Rectal smooth muscle tissue (tissue), 1 donor: ENCODE data around the gene CMAS.
"Not testable (repeated sequence)": the region's sequence is repeated elsewhere in the genome, so short reads cannot be mapped to it uniquely, and the experiment has no call there.

ENCODE experiments used
- H3K27ac ChIP-seq: one replicate; pipeline ENCODE4 v1.7.0; 2013; ENCODE audit warnings: low read depth, low read length, inconsistent platforms
- H3K27me3 ChIP-seq: one replicate; pipeline ENCODE4 v1.7.0; 2013; ENCODE audit warnings: low read length; ENCODE audit not compliant: control insufficient read depth, insufficient read depth
- H3K36me3 ChIP-seq: one replicate; pipeline ENCODE4 v1.7.0; 2013; ENCODE audit warnings: low read length; ENCODE audit not compliant: control insufficient read depth, insufficient read depth
- H3K4me1 ChIP-seq: one replicate; pipeline ENCODE4 v1.7.0; 2013; ENCODE audit warnings: low read length; ENCODE audit not compliant: control insufficient read depth, insufficient read depth
- H3K4me3 ChIP-seq: one replicate; pipeline ENCODE4 v1.7.0; 2013; ENCODE audit warnings: low read length
- H3K9ac ChIP-seq: one replicate; pipeline ENCODE4 v1.7.0; 2013; ENCODE audit warnings: low read length

CMAS gene

DNA sequence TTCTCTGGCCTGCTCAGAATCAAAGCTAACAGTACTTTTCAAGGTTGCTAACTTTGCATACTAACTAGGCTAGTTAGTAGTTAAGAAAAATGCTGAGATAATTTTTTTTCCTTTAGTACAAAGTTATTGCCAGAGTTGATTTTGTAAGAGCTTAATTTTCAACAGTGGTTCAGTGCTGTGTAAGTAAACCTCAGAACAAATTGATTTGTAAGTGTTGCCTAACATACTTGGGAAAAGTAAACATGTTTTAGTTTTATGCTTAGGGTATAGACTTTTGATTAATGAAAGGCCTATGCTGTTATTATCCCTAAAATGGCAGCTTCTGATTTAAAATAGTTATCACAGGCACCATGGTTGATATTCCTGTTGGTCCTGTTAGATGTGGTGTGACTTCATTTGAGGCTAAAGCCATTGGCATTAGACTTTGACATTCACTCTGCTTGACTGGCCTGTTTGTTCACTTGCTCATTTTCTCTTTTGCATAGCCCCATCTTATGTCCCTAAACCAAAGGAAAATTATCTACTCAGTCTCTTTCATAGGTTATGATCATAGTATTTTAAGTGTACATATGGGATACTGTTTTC is 5.2 kb downstream of the CMAS start:
- Histone ChIP-seq H3K36me3 (no peaks in the 10 kb centered on the region), H3K27me3 (no peaks in the 10 kb centered on the region), H3K9ac (no peak overlapping the region), H3K27ac (no peak overlapping the region), H3K4me3 (no peak overlapping the region), H3K4me1 (no peaks in the 10 kb centered on the region)

DNA sequence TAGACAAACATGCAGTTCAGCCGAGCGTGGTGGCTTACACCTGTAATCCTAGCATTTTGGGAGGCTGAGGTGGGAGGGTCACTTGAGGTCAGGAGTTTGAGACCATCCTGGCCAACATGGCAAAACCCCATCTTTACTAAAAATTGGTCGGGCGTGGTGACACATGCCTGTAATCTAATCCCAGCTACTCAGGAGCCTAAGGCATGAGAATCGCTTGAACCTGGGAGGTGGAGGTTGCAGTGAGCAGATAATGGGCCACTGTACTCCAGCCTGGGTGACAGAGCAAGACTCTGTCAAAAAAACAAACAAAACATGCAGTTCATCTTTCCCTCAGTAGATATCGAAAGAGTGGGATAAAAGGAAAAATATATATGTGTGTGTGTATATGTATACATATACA is 7.0 kb downstream of the CMAS start:
- not testable (repeated sequence) for H3K9ac ChIP-seq, H3K27ac ChIP-seq, H3K27me3 ChIP-seq, H3K36me3 ChIP-seq, H3K4me3 ChIP-seq, H3K4me1 ChIP-seq

DNA sequence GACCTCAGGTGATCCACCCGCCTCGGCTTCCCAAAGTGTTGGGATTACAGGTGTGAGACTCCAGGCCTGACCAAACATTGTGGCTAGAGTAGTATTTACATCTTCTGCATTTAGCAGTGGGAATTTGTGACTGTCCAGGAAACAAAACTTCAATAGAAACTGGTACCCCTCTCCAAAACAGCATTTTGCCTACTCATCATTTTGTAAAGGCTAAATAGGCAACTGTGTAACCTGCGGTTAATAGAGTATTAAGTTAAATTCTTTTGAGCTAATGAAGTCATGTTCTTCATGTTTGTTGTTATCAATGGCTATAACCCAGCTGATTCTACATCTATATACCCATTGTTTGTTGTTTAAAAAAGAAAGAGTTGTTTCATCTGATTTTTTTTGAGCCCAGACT is 8.1 kb downstream of the CMAS start:
- H3K9ac ChIP-seq: no peak overlapping the region
- no peak overlapping the region for H3K4me3 ChIP-seq
- H3K27me3 ChIP-seq: no peaks in the 10 kb centered on the region
- H3K36me3 ChIP-seq: no peaks in the 10 kb centered on the region
- no peak overlapping the region for H3K27ac ChIP-seq
- H3K4me1 ChIP-seq: no peaks in the 10 kb centered on the region

DNA sequence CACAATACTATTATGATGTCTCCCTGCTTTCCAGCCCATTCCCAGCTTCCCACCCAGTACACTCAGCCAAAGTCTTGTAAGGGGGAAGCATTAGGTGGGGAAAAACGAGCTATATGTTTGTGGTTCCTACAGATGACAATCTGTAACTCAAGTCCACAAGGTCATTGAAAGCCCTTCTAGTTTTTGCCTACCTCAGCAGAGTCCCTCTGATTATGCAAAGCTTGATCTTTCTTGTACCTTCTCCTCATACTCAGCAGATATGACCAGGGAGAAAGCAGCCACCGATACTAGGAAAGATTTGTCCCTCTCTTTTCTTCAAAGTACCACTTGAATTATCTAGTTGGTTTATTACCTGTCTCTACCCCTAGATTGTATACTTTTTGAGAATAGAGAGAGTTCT is 10.6 kb downstream of the CMAS start:
- no peaks in the 10 kb centered on the region for H3K36me3 ChIP-seq
- no peak overlapping the region for H3K9ac ChIP-seq
- H3K4me1 ChIP-seq: no peaks in the 10 kb centered on the region
- H3K27ac ChIP-seq: no peak overlapping the region
- no peaks in the 10 kb centered on the region for H3K27me3 ChIP-seq
- no peak overlapping the region for H3K4me3 ChIP-seq

DNA sequence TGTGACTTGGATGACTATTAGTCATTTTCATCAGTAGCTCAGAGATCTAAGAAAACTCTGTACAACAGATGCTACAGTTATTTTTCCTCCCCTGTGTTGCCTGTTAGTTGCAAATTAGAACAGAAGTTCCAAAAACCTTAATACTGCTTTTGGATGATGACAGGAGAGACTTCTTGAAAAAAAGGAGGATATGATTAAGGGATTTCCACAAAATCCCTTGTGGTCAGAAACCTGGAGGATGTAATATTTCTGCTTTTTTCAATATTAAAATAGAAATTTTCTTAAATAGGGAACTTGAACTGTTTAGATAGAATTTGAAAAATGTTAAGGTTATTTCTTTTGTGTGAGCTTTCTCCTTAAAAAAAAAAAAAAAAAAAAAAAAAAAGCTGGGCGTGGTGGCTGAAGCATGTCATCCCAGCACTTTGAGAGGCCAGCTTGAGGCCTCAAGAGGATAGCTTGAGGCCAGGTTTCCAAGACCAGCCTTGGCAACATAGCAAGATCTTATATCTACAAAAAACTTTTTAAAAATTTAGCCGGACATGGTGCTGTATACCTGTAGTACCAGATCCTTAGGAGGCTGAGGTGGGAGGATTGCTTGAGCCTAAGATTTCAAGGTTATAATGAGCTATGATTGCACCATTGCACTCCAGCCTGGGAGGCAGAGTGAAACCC is 14.1 kb downstream of the CMAS start:
- Histone ChIP-seq H3K4me3 (no peak overlapping the region), H3K4me1 (no peaks in the 10 kb centered on the region), H3K27me3 (no peaks in the 10 kb centered on the region), H3K9ac (no peak overlapping the region), H3K36me3 (no peaks in the 10 kb centered on the region), H3K27ac (no peak overlapping the region)

DNA sequence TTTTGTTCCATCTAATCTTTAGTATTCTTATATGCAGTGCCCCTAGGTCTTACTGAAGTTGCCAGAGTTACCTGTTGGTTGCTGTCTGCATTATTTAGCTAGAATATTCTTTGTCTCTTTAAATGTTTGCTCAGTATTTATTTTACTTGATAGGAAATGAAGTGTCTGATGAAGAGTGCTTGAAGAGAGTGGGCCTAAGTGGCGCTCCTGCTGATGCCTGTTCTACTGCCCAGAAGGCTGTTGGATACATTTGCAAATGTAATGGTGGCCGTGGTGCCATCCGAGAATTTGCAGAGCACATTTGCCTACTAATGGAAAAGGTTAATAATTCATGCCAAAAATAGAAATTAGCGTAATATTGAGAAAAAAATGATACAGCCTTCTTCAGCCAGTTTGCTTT is 18.9 kb downstream of the CMAS start:
- H3K9ac ChIP-seq: no peak overlapping the region
- H3K27ac ChIP-seq: no peak overlapping the region
- H3K27me3 ChIP-seq: no peaks in the 10 kb centered on the region
- H3K36me3 ChIP-seq: peaks cover 4% of the 10 kb centered on the region
- no peaks in the 10 kb centered on the region for H3K4me1 ChIP-seq
- H3K4me3 ChIP-seq: no peak overlapping the region

DNA sequence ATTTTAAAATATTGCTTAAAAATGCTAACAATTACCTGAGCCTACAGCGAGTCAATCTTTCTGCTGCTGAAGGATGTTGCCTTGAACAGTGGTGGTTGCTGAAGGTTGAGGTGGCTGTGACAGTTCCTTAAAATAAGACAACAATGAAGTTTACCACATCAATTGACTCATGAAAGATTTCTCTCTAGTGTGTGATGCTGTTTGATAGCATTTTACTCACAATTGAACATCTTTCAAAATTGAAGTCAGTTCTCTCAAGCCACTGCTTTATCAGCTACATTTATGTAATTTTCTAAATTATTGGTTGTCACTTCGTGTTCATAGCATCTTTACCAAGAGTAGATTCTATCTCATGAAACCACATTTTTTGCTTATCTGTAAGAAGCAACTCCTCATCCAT is 20.3 kb downstream of the CMAS start:
- Histone ChIP-seq H3K27me3 (no peaks in the 10 kb centered on the region), H3K36me3 (peaks cover 4% of the 10 kb centered on the region), H3K4me3 (no peak overlapping the region), H3K4me1 (no peaks in the 10 kb centered on the region), H3K9ac (no peak overlapping the region), H3K27ac (no peak overlapping the region)

DNA sequence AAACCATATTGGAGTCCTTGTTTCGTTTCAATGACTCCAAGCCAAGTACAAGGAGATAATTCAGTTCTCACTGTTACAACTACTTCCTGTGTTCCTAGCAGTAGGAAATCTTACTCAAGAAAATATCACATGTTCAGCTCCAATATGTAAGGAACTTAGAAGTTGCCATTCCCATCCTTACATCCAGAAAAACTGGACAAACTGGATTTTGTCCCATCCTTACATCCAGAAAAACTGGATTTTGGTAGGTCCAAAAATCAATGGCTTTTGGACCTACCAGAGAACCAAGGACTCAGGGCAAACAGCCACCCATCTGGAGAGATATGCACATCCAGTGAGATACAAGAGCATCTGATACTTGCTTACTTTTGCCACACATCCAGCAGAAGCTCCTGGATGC is 23.8 kb downstream of the CMAS start:
- H3K4me1 ChIP-seq: no peaks in the 10 kb centered on the region
- H3K36me3 ChIP-seq: peaks cover 4% of the 10 kb centered on the region
- H3K9ac ChIP-seq: no peak overlapping the region
- no peaks in the 10 kb centered on the region for H3K27me3 ChIP-seq
- no peak overlapping the region for H3K4me3 ChIP-seq
- no peak overlapping the region for H3K27ac ChIP-seq

DNA sequence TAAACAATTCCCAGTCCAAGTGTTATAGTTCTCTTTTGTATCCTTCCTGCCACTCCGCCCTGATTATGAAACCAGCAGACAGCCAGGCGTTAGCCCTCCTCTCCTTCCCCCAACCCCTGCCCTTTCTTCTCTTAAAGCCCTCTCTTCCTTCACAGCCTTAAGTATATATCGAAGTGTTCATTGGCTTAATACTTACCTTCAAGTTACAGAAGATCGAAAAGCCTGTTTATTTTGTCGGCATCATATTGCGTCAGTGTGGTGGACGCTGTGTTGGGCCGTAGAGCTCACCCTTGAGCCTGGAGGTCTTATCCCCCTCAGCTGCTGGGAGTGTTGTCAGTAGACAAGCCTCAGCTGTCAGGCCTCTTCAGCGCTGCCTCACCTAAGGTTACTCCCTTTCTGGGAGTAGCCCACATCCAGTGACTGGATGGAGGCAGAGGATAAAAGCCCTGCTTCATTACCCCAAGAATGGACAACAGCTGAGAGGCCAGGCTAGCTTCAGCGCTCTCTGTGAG is 36.2 kb downstream of the CMAS start:
- no peak overlapping the region for H3K9ac ChIP-seq
- no peaks in the 10 kb centered on the region for H3K27me3 ChIP-seq
- no peak overlapping the region for H3K27ac ChIP-seq
- no peaks in the 10 kb centered on the region for H3K4me1 ChIP-seq
- H3K4me3 ChIP-seq: no peak overlapping the region
- no peaks in the 10 kb centered on the region for H3K36me3 ChIP-seq

DNA sequence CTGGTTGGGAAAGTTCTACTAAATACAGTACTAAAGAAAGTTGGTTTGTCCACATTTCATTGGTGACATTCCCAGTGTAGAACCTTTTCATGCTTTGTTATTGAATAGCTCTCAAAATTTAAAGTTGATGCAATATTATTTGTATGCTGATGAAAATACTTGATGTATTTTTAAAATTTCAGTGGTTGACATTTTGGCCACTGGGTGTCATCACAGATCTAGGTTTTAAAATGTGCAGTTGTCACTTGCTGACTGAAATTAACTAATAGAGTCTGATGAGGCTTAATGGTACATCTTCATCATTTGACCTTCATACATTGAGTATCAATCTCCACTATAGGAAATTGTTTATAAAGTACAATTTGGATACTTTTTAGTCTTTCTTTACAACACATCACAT is 37.1 kb downstream of the CMAS start:
- no peak overlapping the region for H3K27ac ChIP-seq
- H3K27me3 ChIP-seq: no peaks in the 10 kb centered on the region
- no peaks in the 10 kb centered on the region for H3K36me3 ChIP-seq
- H3K4me3 ChIP-seq: no peak overlapping the region
- no peak overlapping the region for H3K9ac ChIP-seq
- no peaks in the 10 kb centered on the region for H3K4me1 ChIP-seq

DNA sequence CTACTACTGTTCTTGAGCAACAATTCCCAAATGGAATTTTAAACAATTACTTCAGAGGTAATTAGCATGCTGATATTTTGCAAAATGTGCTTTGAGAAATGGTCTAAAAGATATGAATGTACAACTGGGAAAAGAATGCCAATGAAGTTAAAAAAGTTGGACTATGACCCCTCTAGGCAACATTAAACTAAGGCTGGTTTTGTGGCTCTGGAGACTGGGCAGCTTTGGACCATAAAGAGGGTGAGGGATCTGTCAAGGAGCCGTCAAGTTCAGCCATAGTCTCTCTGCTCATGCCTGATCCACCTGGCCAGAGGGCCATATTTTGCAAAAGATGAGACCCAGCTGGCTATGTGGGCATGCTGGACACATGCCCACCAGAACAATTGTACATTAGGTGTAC is 38.8 kb downstream of the CMAS start:
- no peak overlapping the region for H3K27ac ChIP-seq
- no peaks in the 10 kb centered on the region for H3K27me3 ChIP-seq
- no peaks in the 10 kb centered on the region for H3K4me1 ChIP-seq
- no peaks in the 10 kb centered on the region for H3K36me3 ChIP-seq
- no peak overlapping the region for H3K4me3 ChIP-seq
- H3K9ac ChIP-seq: no peak overlapping the region

DNA sequence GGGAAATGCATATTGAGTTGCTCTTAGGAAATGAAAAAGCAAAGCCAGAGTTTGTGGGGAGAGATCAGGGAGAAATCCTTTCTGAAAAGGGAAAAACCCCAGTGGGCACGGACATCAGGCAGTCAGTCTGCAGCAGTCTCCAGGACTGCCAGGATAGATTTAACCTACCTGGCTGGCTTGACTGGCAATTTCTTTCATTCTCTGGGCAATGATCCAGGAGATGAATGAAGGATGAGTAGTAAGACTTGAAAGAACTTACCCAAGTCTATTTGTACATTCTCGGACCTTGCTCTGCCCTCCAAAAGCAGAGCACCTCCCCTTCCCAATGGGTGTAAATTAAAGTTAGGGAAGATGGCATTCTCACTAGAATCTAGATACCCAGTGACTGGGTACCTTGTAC is 42.9 kb downstream of the CMAS start:
- no peaks in the 10 kb centered on the region for H3K4me1 ChIP-seq
- H3K9ac ChIP-seq: no peak overlapping the region
- H3K27ac ChIP-seq: no peak overlapping the region
- no peaks in the 10 kb centered on the region for H3K36me3 ChIP-seq
- no peaks in the 10 kb centered on the region for H3K27me3 ChIP-seq
- no peak overlapping the region for H3K4me3 ChIP-seq

DNA sequence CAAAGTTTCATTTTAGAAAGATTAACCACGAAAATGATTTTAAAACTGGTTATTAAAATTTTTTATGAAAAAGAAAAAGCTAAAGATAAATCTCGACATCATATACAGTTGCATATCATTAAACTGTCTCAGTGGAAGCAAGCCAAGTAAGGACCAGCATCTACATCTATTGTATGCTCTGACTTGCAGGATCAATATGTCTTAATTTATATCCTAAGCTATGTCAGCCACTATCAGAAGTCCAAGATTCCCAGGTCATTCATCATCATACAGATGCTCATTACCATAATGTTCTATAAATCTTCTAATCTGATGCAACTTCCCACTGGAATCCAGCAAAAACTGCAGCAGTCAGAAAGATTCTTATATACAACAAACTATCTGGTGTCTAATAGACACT is 43.5 kb downstream of the CMAS start:
- Histone ChIP-seq H3K27ac (no peak overlapping the region), H3K4me1 (no peaks in the 10 kb centered on the region), H3K9ac (no peak overlapping the region), H3K27me3 (no peaks in the 10 kb centered on the region), H3K36me3 (no peaks in the 10 kb centered on the region), H3K4me3 (no peak overlapping the region)
